Liver (tissue), 9 donors: Measurements from ENCODE around the gene ZNF280B. TPM values are rescaled to one million over a fixed set of nuclear protein-coding genes. Genes with fewer than 3 reads are reported as not detected.

ENCODE experiments used
- DNase-seq: peaks from one replicate; pipeline ENCODE4 v3.0.0-alpha.2; 2017; ENCODE audit warnings: low spot score
- H3K27ac ChIP-seq, 2 donors: one replicate each; pipeline ENCODE4 v1.7.0; 2013; ENCODE audit warnings: inconsistent platforms in 2 of 2, low read length in 2 of 2, control low read depth in 1 of 2, low read depth in 1 of 2, mild to moderate bottlenecking in 1 of 2
- H3K27me3 ChIP-seq, 4 donors: one replicate each; pipeline versions ENCODE4 v1.6.1 to v1.7.0; 2013; ENCODE audit warnings: low read length in 3 of 4, inconsistent platforms in 1 of 4, mild to moderate bottlenecking in 1 of 4, moderate library complexity in 1 of 4; ENCODE audit not compliant: control insufficient read depth in 4 of 4, insufficient read depth in 4 of 4
- H3K36me3 ChIP-seq, 4 donors: one replicate each; pipeline versions ENCODE4 v1.6.1 to v1.7.0; 2013; ENCODE audit warnings: low read length in 3 of 4, mild to moderate bottlenecking in 3 of 4, low read depth in 1 of 4, moderate library complexity in 1 of 4; ENCODE audit not compliant: control insufficient read depth in 4 of 4, insufficient read depth in 3 of 4
- H3K4me1 ChIP-seq, 4 donors: one replicate each; pipeline versions ENCODE4 v1.6.1 to v1.7.0; 2013; ENCODE audit warnings: low read length in 3 of 4, mild to moderate bottlenecking in 3 of 4, moderate library complexity in 1 of 4; ENCODE audit not compliant: control insufficient read depth in 4 of 4, insufficient read depth in 4 of 4
- H3K4me3 ChIP-seq, 3 donors: one replicate each; pipeline versions ENCODE4 v1.6.1 to v1.7.0; 2013; ENCODE audit warnings: low read length in 3 of 3, control low read depth in 1 of 3, low read depth in 1 of 3, mild to moderate bottlenecking in 1 of 3
- H3K9ac ChIP-seq, 2 donors: one replicate each; pipeline ENCODE4 v1.7.0; 2013; ENCODE audit warnings: low read length in 2 of 2, mild to moderate bottlenecking in 2 of 2, moderate library complexity in 2 of 2, control low read depth in 1 of 2, low read depth in 1 of 2
- H3K9me3 ChIP-seq, 4 donors: one replicate each; pipeline versions ENCODE4 v1.6.1 to v1.7.0; 2013; ENCODE audit warnings: low read length in 3 of 4; ENCODE audit not compliant: control insufficient read depth in 4 of 4
- EGR1 ChIP-seq, 2 donors: IDR thresholded peaks; 2 replicates each; pipeline ENCODE4 v1.6.1; 2016 to 2018; ENCODE audit warnings: antibody characterized with exemption in 2 of 2, low read depth in 2 of 2
- FOXA1 ChIP-seq: IDR thresholded peaks from 2 replicates; pipeline ENCODE4 v1.6.1; 2016; ENCODE audit warnings: antibody characterized with exemption
- FOXA2 ChIP-seq: IDR thresholded peaks from 2 replicates; pipeline ENCODE4 v1.6.1; 2016; ENCODE audit warnings: antibody characterized with exemption
- GABPA ChIP-seq, 2 donors: IDR thresholded peaks in 1 of 2; conservative IDR thresholded peaks in 1 of 2; 2 replicates each; pipeline ENCODE4 v1.6.1; 2016; ENCODE audit warnings: antibody characterized with exemption in 2 of 2, mild to moderate bottlenecking in 1 of 2, moderate library complexity in 1 of 2
- HNF4A ChIP-seq, 2 donors: conservative IDR thresholded peaks; 2 replicates each; pipeline ENCODE4 v1.6.1; 2016; ENCODE audit warnings: antibody characterized with exemption in 2 of 2, mild to moderate bottlenecking in 2 of 2
- HNF4G ChIP-seq: IDR thresholded peaks from 2 replicates; pipeline ENCODE4 v1.6.1; 2016; ENCODE audit warnings: antibody characterized with exemption
- MAX ChIP-seq: IDR thresholded peaks from 2 replicates; pipeline ENCODE4 v1.6.1; 2016; ENCODE audit warnings: antibody characterized with exemption
- REST ChIP-seq: IDR thresholded peaks from 2 replicates; pipeline ENCODE4 v1.6.1; 2016; ENCODE audit warnings: antibody characterized with exemption, mild to moderate bottlenecking
- RXRA ChIP-seq, 2 donors: IDR thresholded peaks; 2 replicates each; pipeline ENCODE4 v1.6.1; 2017 to 2018; ENCODE audit warnings: antibody characterized with exemption in 2 of 2, mild to moderate bottlenecking in 1 of 2
- SP1 ChIP-seq: IDR thresholded peaks from 2 replicates; pipeline ENCODE4 v1.6.1; 2018; ENCODE audit warnings: antibody characterized with exemption, mild to moderate bottlenecking
- TAF1 ChIP-seq: conservative IDR thresholded peaks from 2 replicates; pipeline ENCODE4 v1.6.1; 2016; ENCODE audit warnings: antibody characterized with exemption, mild to moderate bottlenecking
- YY1 ChIP-seq: IDR thresholded peaks from 2 replicates; pipeline ENCODE4 v1.6.1; 2016; ENCODE audit warnings: antibody characterized with exemption, mild to moderate bottlenecking
- ZBTB33 ChIP-seq: IDR thresholded peaks from 2 replicates; pipeline ENCODE4 v1.6.1; 2016; ENCODE audit warnings: antibody characterized with exemption
- WGBS: extraction: QIAGEN DNeasy Blood & Tissue Kit; methylation state at CpG from one replicate; pipeline ENCODE4 v1.1.7; 2013; 5-methylcytosine and 5-hydroxymethylcytosine counted together
- polyA plus RNA-seq, 2 donors: library from polyadenylated mRNA; stranded (reverse) in 1 of 2; unstranded in 1 of 2; fragments of 200-250 nt in 1 of 2; fragments of >200 nt in 1 of 2; fragmentation: Nextera tagmentation in 1 of 2; extraction: Ambion mirVana in 1 of 2; gene quantifications; one replicate each; pipeline versions ENCODE4 v1.2.1 to v1.2.3, GENCODE V29; 2013 to 2015
- total RNA-seq, 2 donors: library from RNA; depleted of rRNA; stranded (reverse); fragments of >200 nt; gene quantifications; one replicate each; pipeline ENCODE4 v1.2.3, GENCODE V29; 2014
- TF ChIP-seq, protein P1 (sequence below): fragments of 150-350 bp; IDR thresholded peaks from 2 replicates; pipeline ENCODE4 v1.5.1; 2017; ENCODE audit warnings: improper control_type of control experiment, low read depth, low read length; ENCODE audit not compliant: missing input control
- donor health status: healthy.
- donor health status: healthy.
- donor health status: healthy.
- donor health status: healthy.
- donor health status: healthy.

The ZNF280B gene
- total and polyA plus RNA-seq, 4 donors: 0.03 to 0.84 (median 0.06) TPM

GRCh38 chr22:22487059-22487458, 21.5 kb downstream of the ZNF280B start:
- Histone ChIP-seq H3K27ac (no peak overlapping the region), H3K9ac (no peak overlapping the region), H3K9me3 (no peaks in the 10 kb centered on the region), H3K4me1 (no peaks in the 10 kb centered on the region), H3K4me3 (no peak overlapping the region), H3K27me3 (peaks cover 0 to 3% (median 0%) of the 10 kb centered on the region in 4 donors), H3K36me3 (peaks cover 0 to 3% (median 0%) of the 10 kb centered on the region in 4 donors)
- TF ChIP-seq HNF4A (conservative IDR thresholded peaks at IDR 0.05) (no peak), FOXA1 (no peak), EGR1 (IDR thresholded peaks at IDR 0.05; ENCODE audit: low read depth in 2 of 2) (no peak), HNF4G (no peak), RXRA (IDR thresholded peaks at IDR 0.05) (no peak)
- TF ChIP-seq, protein P1, sequence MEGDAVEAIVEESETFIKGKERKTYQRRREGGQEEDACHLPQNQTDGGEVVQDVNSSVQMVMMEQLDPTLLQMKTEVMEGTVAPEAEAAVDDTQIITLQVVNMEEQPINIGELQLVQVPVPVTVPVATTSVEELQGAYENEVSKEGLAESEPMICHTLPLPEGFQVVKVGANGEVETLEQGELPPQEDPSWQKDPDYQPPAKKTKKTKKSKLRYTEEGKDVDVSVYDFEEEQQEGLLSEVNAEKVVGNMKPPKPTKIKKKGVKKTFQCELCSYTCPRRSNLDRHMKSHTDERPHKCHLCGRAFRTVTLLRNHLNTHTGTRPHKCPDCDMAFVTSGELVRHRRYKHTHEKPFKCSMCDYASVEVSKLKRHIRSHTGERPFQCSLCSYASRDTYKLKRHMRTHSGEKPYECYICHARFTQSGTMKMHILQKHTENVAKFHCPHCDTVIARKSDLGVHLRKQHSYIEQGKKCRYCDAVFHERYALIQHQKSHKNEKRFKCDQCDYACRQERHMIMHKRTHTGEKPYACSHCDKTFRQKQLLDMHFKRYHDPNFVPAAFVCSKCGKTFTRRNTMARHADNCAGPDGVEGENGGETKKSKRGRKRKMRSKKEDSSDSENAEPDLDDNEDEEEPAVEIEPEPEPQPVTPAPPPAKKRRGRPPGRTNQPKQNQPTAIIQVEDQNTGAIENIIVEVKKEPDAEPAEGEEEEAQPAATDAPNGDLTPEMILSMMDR: no peak
- 93% methylated on average over 6 of the region's 6 CpGs for WGBS
- DNase-seq: no peak

DNA sequence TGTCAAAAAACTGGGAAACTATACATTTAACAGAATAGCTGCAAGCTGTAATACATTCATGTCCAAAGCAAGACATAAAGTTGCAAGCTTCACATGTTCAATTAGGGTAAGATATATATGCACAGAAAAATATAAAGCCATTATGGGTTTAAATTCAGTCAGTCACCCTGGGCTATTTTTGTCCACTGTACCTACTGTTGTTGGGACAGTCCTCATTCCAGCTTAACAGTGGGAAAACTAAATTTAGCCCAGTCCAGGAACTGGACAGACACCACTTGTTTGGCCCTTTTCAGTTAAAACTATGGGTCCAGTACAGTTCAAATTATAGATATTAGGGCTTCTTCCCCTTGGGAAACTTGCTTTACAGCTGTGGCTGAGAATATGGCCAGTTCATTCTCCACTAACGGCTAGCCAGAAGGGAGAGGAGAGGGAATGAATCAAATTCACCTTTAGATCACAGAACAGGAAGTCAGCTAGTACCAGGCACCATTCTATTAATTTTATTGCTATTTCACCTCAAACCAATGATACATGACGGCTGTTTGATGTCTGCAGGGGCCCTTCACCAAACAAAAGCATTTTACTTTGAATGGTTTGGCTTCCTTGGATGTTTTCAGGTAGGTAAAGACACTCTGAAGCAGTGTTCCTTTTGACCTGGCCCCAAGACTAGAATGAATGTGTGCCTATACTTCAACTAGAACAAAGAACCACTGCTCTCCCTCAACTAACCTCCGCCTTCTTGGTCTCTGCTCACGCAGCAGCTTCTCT, 22.2 kb downstream of the ZNF280B start:
- H3K9me3 ChIP-seq: no peaks in the 10 kb centered on the region
- H3K36me3 ChIP-seq: peaks cover 0 to 3% (median 0%) of the 10 kb centered on the region in 4 donors
- H3K4me1 ChIP-seq: no peaks in the 10 kb centered on the region
- no peak overlapping the region for H3K4me3 ChIP-seq
- H3K27ac ChIP-seq: no peak overlapping the region
- H3K27me3 ChIP-seq: peaks cover 0 to 3% (median 0%) of the 10 kb centered on the region in 4 donors
- no peak overlapping the region for H3K9ac ChIP-seq
- DNase-seq: no peak
- no peak for TF ChIP-seq MAX
- TF ChIP-seq TAF1: no peak
- no peak for TF ChIP-seq FOXA1
- no peak for TF ChIP-seq YY1
- TF ChIP-seq EGR1 (IDR thresholded peaks at IDR 0.05; ENCODE audit: low read depth in 2 of 2): no peak
- TF ChIP-seq ZBTB33: no peak
- no peak for TF ChIP-seq FOXA2
- TF ChIP-seq HNF4A (conservative IDR thresholded peaks at IDR 0.05): no peak
- no peak for TF ChIP-seq REST
- no peak for TF ChIP-seq SP1
- TF ChIP-seq GABPA (IDR thresholded peaks at IDR 0.05 in 1 of 2, conservative IDR thresholded peaks at IDR 0.05 in 1 of 2): no peak
- 90% methylated on average over 4 of the region's 4 CpGs for WGBS
